RWPE1 (cell line): ENCODE data around the gene ST8SIA1.

Source experiments
- CTCF ChIA-PET: fragments of 350-600 bp; sonication (Branson Sonifier 250); formaldehyde crosslinking; extraction: SDS; loops from one replicate; lab custom pipeline; 2021; lab: Yijun Ruan, JAX
- POLR2A ChIA-PET: fragments of 400-600 bp; formaldehyde crosslinking; extraction: SDS; loops from one replicate; lab custom pipeline; 2020; ENCODE audit warnings: antibody characterized with exemption; ENCODE audit not compliant: low non-redundant PET; lab: Yijun Ruan, JAX
- DNase-seq: peaks from one replicate; pipeline ENCODE4 v3.0.0; 2012; ENCODE audit warnings: low spot score
- H3K27ac ChIP-seq: fragments of 450-650 bp; 2 replicates; pipeline ENCODE4 v1.5.1; 2017
- TF ChIP-seq, protein P1 (sequence below): fragments of 450-650 bp; conservative IDR thresholded peaks from 2 replicates; pipeline ENCODE4 v1.5.1; 2017; ENCODE audit warnings: low read depth, mild to moderate bottlenecking

ST8SIA1 gene

GRCh38 chr12:22310709-22311108 lies 23.8 kb downstream of the ST8SIA1 start:
- TF ChIP-seq, protein P1, sequence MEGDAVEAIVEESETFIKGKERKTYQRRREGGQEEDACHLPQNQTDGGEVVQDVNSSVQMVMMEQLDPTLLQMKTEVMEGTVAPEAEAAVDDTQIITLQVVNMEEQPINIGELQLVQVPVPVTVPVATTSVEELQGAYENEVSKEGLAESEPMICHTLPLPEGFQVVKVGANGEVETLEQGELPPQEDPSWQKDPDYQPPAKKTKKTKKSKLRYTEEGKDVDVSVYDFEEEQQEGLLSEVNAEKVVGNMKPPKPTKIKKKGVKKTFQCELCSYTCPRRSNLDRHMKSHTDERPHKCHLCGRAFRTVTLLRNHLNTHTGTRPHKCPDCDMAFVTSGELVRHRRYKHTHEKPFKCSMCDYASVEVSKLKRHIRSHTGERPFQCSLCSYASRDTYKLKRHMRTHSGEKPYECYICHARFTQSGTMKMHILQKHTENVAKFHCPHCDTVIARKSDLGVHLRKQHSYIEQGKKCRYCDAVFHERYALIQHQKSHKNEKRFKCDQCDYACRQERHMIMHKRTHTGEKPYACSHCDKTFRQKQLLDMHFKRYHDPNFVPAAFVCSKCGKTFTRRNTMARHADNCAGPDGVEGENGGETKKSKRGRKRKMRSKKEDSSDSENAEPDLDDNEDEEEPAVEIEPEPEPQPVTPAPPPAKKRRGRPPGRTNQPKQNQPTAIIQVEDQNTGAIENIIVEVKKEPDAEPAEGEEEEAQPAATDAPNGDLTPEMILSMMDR, result no peak
- POLR2A ChIA-PET, result no interaction called here
- CTCF ChIA-PET, result no interaction called here
- no peak overlapping the region for H3K27ac ChIP-seq
- DNase-seq, result no peak

DNA sequence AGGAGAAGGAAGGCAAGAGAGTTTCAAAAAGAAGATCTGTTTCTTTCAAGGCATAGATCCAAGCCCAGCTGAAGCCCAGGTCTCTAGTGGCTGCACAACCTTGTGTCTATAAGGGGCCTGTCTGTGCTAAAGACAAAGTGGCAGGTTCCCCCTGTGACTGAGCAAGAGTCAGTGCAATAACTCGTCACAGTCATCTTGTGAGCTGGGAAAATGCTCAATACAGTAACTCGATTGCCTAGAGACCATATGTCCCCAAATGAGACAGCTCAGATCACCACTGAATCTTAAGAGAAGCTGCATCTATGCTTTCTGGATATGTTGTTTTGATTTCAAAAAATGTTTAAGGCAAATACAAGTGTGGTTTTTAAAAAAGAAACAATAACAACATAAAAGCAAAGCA lies 24.2 kb downstream of the ST8SIA1 start:
- CTCF ChIA-PET, result no interaction called here
- H3K27ac ChIP-seq, result no peak overlapping the region
- POLR2A ChIA-PET, result no interaction called here
- no peak for DNase-seq
- TF ChIP-seq, protein P1, result no peak

DNA sequence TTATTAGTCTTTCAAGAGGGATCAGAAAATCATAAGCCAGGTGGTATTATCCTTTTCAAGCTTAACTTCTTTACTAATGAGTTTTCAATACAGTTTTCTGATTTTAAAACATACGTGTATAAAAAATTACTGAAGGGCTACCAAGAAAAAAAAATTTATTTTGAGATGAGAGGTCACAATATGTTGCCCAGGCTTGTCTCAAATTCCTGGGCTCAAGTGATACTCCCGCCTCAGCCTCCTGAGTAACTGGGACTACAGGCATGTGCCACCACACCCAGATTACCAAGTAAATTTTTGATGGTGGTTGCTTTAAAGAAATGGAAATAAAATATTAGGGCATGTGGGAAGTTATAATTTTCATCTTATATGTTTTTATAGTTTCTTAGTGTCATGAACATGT lies 26.7 kb downstream of the ST8SIA1 start:
- TF ChIP-seq, protein P1, result no peak
- ChIA-PET CTCF (no interaction called here), POLR2A (no interaction called here)
- no peak for DNase-seq
- no peak overlapping the region for H3K27ac ChIP-seq

DNA sequence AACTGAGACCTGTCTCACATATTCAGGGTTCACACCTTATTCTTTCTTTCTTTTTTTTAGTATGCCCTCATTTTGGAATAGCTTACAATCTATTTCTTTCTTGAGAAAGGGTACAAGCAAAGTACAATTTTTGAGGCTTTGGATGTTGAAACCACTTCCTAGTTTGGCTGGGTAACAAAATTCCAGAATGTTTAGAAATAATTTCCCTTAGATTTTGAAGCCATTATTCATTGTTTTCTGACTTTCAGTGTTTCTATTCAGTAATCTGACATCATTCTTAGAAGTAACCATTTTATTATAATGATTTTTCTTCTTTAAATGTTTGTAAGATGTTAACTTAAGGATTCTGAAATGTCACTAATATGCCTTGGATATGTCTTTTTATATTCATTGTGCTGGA lies 28.2 kb downstream of the ST8SIA1 start:
- ChIA-PET CTCF (no interaction called here), POLR2A (no interaction called here)
- DNase-seq, result no peak
- no peak overlapping the region for H3K27ac ChIP-seq
- TF ChIP-seq, protein P1, result no peak

- ChIA-PET POLR2A (no interaction called here), CTCF (no interaction called here)
- H3K27ac ChIP-seq, result no peak overlapping the region
- DNase-seq, result no peak
- TF ChIP-seq, protein P1, result no peak
These were observed 30.2 kb downstream of the ST8SIA1 start for GRCh38 chr12:22304341-22304740.

GRCh38 chr12:22299294-22299912 lies 35.1 kb downstream of the ST8SIA1 start:
- no peak for DNase-seq

More at GRCh38 chr12:22299294-22299912, 35.1 kb downstream of the ST8SIA1 start:
- POLR2A ChIA-PET, result no interaction called here
- TF ChIP-seq, protein P1, result no peak
- no peak overlapping the region for H3K27ac ChIP-seq
- CTCF ChIA-PET, result no interaction called here
